GM12864 (cell line): ENCODE measurements around the gene COX7A2L.
"Not testable (repeated sequence)": the region's sequence is repeated elsewhere in the genome, so short reads cannot be mapped to it uniquely, and the experiment has no call there.

Experiments used
- DNase-seq: peaks from one replicate; pipeline ENCODE4 v3.0.0-alpha.2; 2011; ENCODE audit warnings: low read depth
- H3K4me3 ChIP-seq: 2 replicates; pipeline ENCODE4 v1.5.1; 2011; ENCODE audit warnings: mild to moderate bottlenecking, low read depth, low read length, control low read depth
- TF ChIP-seq, protein P1 (sequence below): IDR thresholded peaks from 2 replicates; pipeline ENCODE4 v1.5.1; 2011; ENCODE audit warnings: low read depth, mild to moderate bottlenecking, moderate library complexity, low read length, control low read depth, inconsistent platforms; ENCODE audit errors: missing control alignments

COX7A2L gene, protein sequence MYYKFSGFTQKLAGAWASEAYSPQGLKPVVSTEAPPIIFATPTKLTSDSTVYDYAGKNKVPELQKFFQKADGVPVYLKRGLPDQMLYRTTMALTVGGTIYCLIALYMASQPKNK

GRCh38 chr2:42360890-42361727 is at the start of gene COX7A2L:
Gene COX7A2L, minus strand, starts transcription at chr2:42361217. Its CDS starts 56 bp downstream, at chr2:42361161.
- peak; percentile 88 for DNase-seq
- TF ChIP-seq, protein P1, sequence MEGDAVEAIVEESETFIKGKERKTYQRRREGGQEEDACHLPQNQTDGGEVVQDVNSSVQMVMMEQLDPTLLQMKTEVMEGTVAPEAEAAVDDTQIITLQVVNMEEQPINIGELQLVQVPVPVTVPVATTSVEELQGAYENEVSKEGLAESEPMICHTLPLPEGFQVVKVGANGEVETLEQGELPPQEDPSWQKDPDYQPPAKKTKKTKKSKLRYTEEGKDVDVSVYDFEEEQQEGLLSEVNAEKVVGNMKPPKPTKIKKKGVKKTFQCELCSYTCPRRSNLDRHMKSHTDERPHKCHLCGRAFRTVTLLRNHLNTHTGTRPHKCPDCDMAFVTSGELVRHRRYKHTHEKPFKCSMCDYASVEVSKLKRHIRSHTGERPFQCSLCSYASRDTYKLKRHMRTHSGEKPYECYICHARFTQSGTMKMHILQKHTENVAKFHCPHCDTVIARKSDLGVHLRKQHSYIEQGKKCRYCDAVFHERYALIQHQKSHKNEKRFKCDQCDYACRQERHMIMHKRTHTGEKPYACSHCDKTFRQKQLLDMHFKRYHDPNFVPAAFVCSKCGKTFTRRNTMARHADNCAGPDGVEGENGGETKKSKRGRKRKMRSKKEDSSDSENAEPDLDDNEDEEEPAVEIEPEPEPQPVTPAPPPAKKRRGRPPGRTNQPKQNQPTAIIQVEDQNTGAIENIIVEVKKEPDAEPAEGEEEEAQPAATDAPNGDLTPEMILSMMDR = peak; percentile 9
- H3K4me3 ChIP-seq = peak within 1 kb of the TSS; percentile 65

DNA sequence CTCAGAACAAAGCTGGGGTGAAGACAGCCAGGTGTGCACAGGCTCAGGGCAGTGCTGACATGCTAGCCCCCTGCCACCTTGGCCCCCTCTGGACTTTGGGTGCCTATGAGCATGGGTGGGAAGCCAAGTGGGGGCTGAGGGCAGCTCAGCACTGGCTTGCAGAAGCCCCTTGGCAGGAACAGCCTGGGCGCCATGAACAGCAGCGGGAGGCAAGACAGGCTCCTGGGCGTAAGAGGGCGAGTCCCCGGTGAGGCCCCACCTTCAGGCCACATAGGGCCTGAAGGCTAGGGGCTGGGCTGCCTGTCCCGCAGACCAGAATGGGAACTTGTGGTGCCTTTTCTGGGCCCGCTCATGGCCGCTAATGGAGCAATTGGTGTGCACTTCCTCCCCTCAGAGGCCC is 47.0 kb upstream of the COX7A2L start:
- no peak for DNase-seq
- TF ChIP-seq, protein P1 = no peak
- no peak overlapping the region for H3K4me3 ChIP-seq

- DNase-seq = no peak
- TF ChIP-seq, protein P1 = no peak
- H3K4me3 ChIP-seq = no peak overlapping the region
These were observed 46.5 kb upstream of the COX7A2L start for GRCh38 chr2:42407476-42407875.

GRCh38 chr2:42404676-42405075 is 43.7 kb upstream of the COX7A2L start:
- H3K4me3 ChIP-seq = no peak overlapping the region
- TF ChIP-seq, protein P1 = no peak
- no peak for DNase-seq

DNA sequence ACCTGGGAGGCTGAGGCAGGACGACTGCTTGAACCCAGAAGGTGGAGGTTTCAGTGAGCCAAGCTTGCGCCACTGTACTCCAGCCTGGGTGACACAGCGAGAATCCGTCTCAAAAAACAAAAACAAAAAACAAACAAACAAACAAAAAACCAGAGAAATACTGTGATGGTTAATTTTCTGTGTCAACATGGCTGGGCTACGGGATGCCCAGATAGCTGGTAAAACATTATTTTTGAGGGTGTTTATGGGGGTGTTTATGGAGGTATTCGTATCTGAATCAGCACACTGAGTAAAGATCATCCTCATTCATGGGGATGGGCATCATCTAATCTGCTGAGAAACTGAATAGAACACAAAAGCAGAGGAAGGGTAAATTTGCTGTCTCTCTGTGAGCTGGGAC is 40.8 kb upstream of the COX7A2L start:
- no peak for DNase-seq
- TF ChIP-seq, protein P1 = no peak
- H3K4me3 ChIP-seq = no peak overlapping the region

- not testable (repeated sequence) for DNase-seq, H3K4me3 ChIP-seq
These were observed 37.0 kb upstream of the COX7A2L start for GRCh38 chr2:42398052-42398451.

- DNase-seq, H3K4me3 ChIP-seq: not testable (repeated sequence)
These were observed 32.3 kb upstream of the COX7A2L start for GRCh38 chr2:42393320-42393719.

GRCh38 chr2:42392191-42392590 is 31.2 kb upstream of the COX7A2L start:
- DNase-seq = no peak
- TF ChIP-seq, protein P1 = no peak
- no peak overlapping the region for H3K4me3 ChIP-seq
